Measurements from ENCODE around the gene ZNF670.

- TF ChIP-seq CTCF (IDR thresholded peaks at IDR 0.05; ENCODE audit: poor library complexity, severe bottlenecking) (no peak), EZH2 (IDR thresholded peaks at IDR 0.05; ENCODE audit: borderline replicate concordance, insufficient read depth, low read length, poor library complexity, severe bottlenecking) (no peak), REST (IDR thresholded peaks at IDR 0.05; ENCODE audit: borderline replicate concordance) (no peak), TAF1 (IDR thresholded peaks at IDR 0.05; ENCODE audit: low read depth) (no peak), RAD21 (conservative IDR thresholded peaks at IDR 0.05) (no peak), EP300 (conservative IDR thresholded peaks at IDR 0.05; ENCODE audit: poor library complexity, severe bottlenecking) (no peak)
Measured at GRCh38 chr1:247118946-247119446, 40.4 kb upstream of the ZNF670 start.
